Spleen (tissue), 7 donors: ENCODE data around the gene PTPN2.
"Not testable (repeated sequence)": the region's sequence is repeated elsewhere in the genome, so short reads cannot be mapped to it uniquely, and the experiment has no call there.

Experiments
- POLR2A ChIP-seq, 3 donors: fragments of 450-650 bp; IDR thresholded peaks; one replicate each; pipeline ENCODE4 v1.5.1; 2017; ENCODE audit warnings: antibody characterized with exemption in 3 of 3, mild to moderate bottlenecking in 1 of 3
- POLR2AphosphoS5 ChIP-seq, 3 donors: sonication (generic); formaldehyde crosslinking; IDR thresholded peaks; one replicate each; pipeline ENCODE4 v1.5.1; 2017; ENCODE audit warnings: antibody characterized with exemption in 3 of 3
- TF ChIP-seq, protein P1 (sequence below), 11 experiments: fragments of 200-600 bp in 7 of 11; fragments of 450-650 bp in 4 of 11; sonication (generic) in 4 of 11; IDR thresholded peaks in 8 of 11; conservative IDR thresholded peaks in 3 of 11; 1 replicate in 7 of 11; 2 replicates in 4 of 11; pipeline versions ENCODE4 v1.4.0 to v1.8.0; 2016 to 2021; ENCODE audit warnings: antibody characterized with exemption in 11 of 11, inconsistent platforms in 4 of 11, mild to moderate bottlenecking in 1 of 11
- donor health status: DM: no; HTN: no; CAD: no; lungs with moderate emphysema.
- donor health status: DM: no; HTN: no; CAD: no.
- donor health status: DM: no; HTN: no; CAD: no.

DNA sequence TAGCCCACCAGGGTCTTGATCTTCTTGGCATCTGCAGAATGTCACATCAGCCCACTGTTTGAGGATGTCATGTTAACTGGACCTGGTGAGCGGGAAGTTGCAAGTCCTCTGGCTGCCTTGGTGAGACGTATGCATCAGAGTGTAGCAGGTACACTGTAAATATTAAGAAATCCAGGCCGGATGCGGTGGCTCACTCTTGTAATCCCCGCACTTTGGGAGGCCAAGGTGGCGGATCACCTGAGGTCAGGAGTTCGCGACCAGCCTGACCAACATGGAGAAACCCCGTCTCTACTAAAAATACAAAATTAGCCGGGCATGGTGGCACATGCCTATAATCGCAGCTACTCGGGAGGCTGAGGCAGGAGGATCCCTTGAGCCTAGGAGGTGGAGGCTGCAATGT lies 17.2 kb upstream of the PTPN2 start:
- TF ChIP-seq POLR2A, POLR2AphosphoS5 (IDR thresholded peaks at IDR 0.05): not testable (repeated sequence)
- TF ChIP-seq, protein P1, sequence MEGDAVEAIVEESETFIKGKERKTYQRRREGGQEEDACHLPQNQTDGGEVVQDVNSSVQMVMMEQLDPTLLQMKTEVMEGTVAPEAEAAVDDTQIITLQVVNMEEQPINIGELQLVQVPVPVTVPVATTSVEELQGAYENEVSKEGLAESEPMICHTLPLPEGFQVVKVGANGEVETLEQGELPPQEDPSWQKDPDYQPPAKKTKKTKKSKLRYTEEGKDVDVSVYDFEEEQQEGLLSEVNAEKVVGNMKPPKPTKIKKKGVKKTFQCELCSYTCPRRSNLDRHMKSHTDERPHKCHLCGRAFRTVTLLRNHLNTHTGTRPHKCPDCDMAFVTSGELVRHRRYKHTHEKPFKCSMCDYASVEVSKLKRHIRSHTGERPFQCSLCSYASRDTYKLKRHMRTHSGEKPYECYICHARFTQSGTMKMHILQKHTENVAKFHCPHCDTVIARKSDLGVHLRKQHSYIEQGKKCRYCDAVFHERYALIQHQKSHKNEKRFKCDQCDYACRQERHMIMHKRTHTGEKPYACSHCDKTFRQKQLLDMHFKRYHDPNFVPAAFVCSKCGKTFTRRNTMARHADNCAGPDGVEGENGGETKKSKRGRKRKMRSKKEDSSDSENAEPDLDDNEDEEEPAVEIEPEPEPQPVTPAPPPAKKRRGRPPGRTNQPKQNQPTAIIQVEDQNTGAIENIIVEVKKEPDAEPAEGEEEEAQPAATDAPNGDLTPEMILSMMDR (IDR thresholded peaks at IDR 0.05 in 8 of 11, conservative IDR thresholded peaks at IDR 0.05 in 3 of 11): not testable (repeated sequence)
